ENCODE data around the gene MEPE. TPM values are rescaled to one million over a fixed set of nuclear protein-coding genes. Genes with fewer than 3 reads are reported as not detected.
"Not testable (repeated sequence)": the region's sequence is repeated elsewhere in the genome, so short reads cannot be mapped to it uniquely, and the experiment has no call there.

The MEPE gene
- total RNA-seq, 2 experiments from 2014 or later, result not detected

DNA sequence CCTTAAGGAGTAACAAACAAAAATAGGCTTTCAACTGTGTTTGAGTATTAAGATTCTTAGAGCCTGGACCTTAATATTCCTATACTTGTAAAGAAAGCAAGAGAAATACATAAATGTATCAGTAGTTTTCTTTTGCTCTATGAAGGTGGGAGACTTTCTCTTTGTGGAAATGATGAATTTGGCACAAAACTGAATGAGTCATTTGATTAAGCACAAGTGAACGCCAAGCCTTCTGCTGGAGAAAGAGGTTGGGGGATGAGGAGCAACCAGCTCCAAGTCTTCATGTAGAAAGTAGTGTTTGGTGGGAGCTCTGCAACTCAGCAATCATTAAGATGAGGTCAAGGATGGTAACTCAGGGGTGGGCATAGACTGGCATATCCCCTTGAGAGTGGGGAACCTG, 49.6 kb downstream of the MEPE start:
- Mint-ChIP-seq H3K27ac (no peak overlapping the region), H3K4me1 (ENCODE audit: low read depth) (no peaks in the 10 kb centered on the region), H3K27me3 (peaks cover 16% of the 10 kb centered on the region), H3K36me3 (ENCODE audit: low read depth) (no peaks in the 10 kb centered on the region), H3K4me3 (no peak overlapping the region), H3K9me3 (no peaks in the 10 kb centered on the region)
- ChIA-PET CTCF (no interaction called here), POLR2A (no interaction called here)
- no peak for TF ChIP-seq CTCF (IDR thresholded peaks at IDR 0.05)
- ATAC-seq (no peak), DNase-seq (no peak)
- intact Hi-C loops (cut with micrococcal nuclease), result no loop called here

DNA sequence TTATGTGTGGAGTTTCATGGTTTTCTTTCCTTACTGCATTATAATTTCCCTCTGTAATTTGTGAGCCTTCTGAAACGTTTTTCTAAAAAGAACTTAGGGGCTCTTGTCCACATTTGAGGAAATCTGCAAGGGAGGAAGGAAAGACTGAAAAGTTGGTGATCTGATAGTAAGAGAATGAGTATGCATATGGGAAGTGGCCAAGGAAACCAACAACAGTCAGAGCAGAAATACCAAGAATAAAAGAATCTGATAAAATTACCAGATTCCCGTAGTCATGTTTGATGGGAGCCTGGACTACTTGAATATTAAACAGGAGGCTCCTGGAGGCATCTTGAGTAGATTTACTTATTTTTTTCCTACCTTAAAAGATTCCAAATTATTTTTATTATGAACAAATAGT, 50.1 kb downstream of the MEPE start:
- no peak overlapping the region for H3K4me3 Mint-ChIP-seq
- H3K27me3 Mint-ChIP-seq, result peaks cover 16% of the 10 kb centered on the region
- H3K4me1 Mint-ChIP-seq (ENCODE audit: low read depth), result no peaks in the 10 kb centered on the region
- ChIA-PET POLR2A (no interaction called here), CTCF (no interaction called here)
- TF ChIP-seq CTCF (IDR thresholded peaks at IDR 0.05), result no peak
- no peak for DNase-seq
- intact Hi-C loops (cut with micrococcal nuclease), result no loop called here
- no peaks in the 10 kb centered on the region for H3K9me3 Mint-ChIP-seq
- H3K27ac Mint-ChIP-seq, result no peak overlapping the region
- H3K36me3 Mint-ChIP-seq (ENCODE audit: low read depth), result no peaks in the 10 kb centered on the region
- ATAC-seq, result no peak

- peaks cover 16% of the 10 kb centered on the region for H3K27me3 Mint-ChIP-seq
- DNase-seq (no peak), ATAC-seq (no peak)
- H3K4me3 Mint-ChIP-seq, result no peak overlapping the region
- H3K4me1 Mint-ChIP-seq (ENCODE audit: low read depth), result no peaks in the 10 kb centered on the region
- ChIA-PET POLR2A (no interaction called here), CTCF (interaction anchor here (0.8 kb wide), 1 partner anchor 36 kb away, joined by 3 read pairs; no protein-coding TSS in a partner anchor)
- no peaks in the 10 kb centered on the region for H3K36me3 Mint-ChIP-seq (ENCODE audit: low read depth)
- no peak overlapping the region for H3K27ac Mint-ChIP-seq
- no peak for TF ChIP-seq CTCF (IDR thresholded peaks at IDR 0.05)
- peaks cover 10% of the 10 kb centered on the region for H3K9me3 Mint-ChIP-seq
- intact Hi-C loops (cut with micrococcal nuclease), result no loop called here
Observed at GRCh38 chr4:87884976-87885549, 52.3 kb downstream of the MEPE start.

DNA sequence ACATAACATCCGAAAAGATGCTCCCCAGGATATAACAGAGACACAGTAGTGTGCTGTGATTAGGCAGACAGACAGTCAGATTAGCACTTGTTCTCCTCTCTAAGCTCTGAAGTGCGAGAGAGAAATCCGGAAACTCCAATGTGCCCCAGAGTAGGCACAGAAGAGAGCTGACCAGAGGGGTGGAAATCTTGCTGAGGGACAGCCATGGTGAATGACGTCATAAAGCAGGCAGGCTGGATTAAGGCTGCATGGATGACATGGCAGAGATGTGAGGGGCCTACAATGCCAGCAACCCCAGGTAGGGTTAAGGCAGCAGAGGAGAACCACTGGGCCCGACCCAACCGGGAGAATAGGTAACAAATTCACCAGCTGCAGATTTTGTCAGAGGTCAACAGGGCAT, 53.3 kb downstream of the MEPE start:
- POLR2A ChIA-PET, result no interaction called here

GRCh38 chr4:87890753-87891152, 58.0 kb downstream of the MEPE start:
- not testable (repeated sequence) for H3K36me3 Mint-ChIP-seq (ENCODE audit: low read depth)

More for the DNA sequence above, 53.3 kb downstream of the MEPE start:
- DNase-seq (no peak), ATAC-seq (no peak)
- Mint-ChIP-seq H3K27ac (no peak overlapping the region), H3K4me3 (no peak overlapping the region), H3K27me3 (peaks cover 17% of the 10 kb centered on the region), H3K9me3 (peaks cover 10% of the 10 kb centered on the region), H3K4me1 (ENCODE audit: low read depth) (no peaks in the 10 kb centered on the region), H3K36me3 (ENCODE audit: low read depth) (no peaks in the 10 kb centered on the region)
- TF ChIP-seq CTCF (IDR thresholded peaks at IDR 0.05), result no peak
- intact Hi-C loops (cut with micrococcal nuclease), result no loop called here
- CTCF ChIA-PET, result no interaction called here

More at GRCh38 chr4:87890753-87891152, 58.0 kb downstream of the MEPE start:
- peaks cover 12% of the 10 kb centered on the region for H3K9me3 Mint-ChIP-seq
- H3K4me3 Mint-ChIP-seq; POLR2A ChIA-PET; H3K4me1 Mint-ChIP-seq (ENCODE audit: low read depth); H3K27ac Mint-ChIP-seq; intact Hi-C loops (cut with micrococcal nuclease); DNase-seq; ATAC-seq; CTCF ChIA-PET: not testable (repeated sequence)
- peaks cover 19% of the 10 kb centered on the region for H3K27me3 Mint-ChIP-seq

Data from activated CD8-positive, alpha-beta T cell treated with anti-CD3 and anti-CD28 coated beads for 36 hours (primary cell).